Keratinocyte (primary cell): ENCODE results near the gene USP46. TPM values are rescaled to one million over a fixed set of nuclear protein-coding genes. Genes with fewer than 3 reads are reported as not detected.

Source experiments
- DNase-seq: peaks from one replicate; pipeline ENCODE4 v3.0.0-alpha.2; 2011; ENCODE audit warnings: low read depth, missing footprints, low spot score
- FAIRE-seq: peaks from 2 replicates; lab custom pipeline; 2011; peaks lifted over from hg19 to GRCh38; lab: Jason Lieb, UNC
- H2AFZ ChIP-seq: 2 replicates; pipeline ENCODE4 v1.6.0; 2012; ENCODE audit warnings: low read length, control low read depth, inconsistent platforms; ENCODE audit not compliant: control insufficient read depth
- H3K27ac ChIP-seq: 2 replicates; pipeline ENCODE4 v1.5.1; 2011; ENCODE audit warnings: low read length; ENCODE audit not compliant: control insufficient read depth, insufficient read depth
- H3K27me3 ChIP-seq: 3 replicates; pipeline ENCODE4 v1.6.0; 2011; ENCODE audit warnings: low read length; ENCODE audit not compliant: control insufficient read depth, insufficient read depth; ENCODE audit errors: extremely low read depth
- H3K36me3 ChIP-seq, 2 experiments: 2 replicates in 1 of 2; 3 replicates in 1 of 2; pipeline ENCODE4 v1.5.1; 2011; ENCODE audit warnings: low read length in 2 of 2, mild to moderate bottlenecking in 1 of 2; ENCODE audit not compliant: control insufficient read depth in 2 of 2, insufficient read depth in 2 of 2; ENCODE audit errors: extremely low read depth in 1 of 2
- H3K4me1 ChIP-seq: 3 replicates; pipeline ENCODE4 v1.5.1; 2011; ENCODE audit warnings: low read length; ENCODE audit not compliant: control insufficient read depth, insufficient read depth; ENCODE audit errors: extremely low read depth
- H3K4me2 ChIP-seq: 3 replicates; pipeline ENCODE4 v1.6.0; 2011; ENCODE audit warnings: low read depth, low read length; ENCODE audit not compliant: control insufficient read depth, insufficient read depth; ENCODE audit errors: extremely low read depth
- H3K4me3 ChIP-seq, 3 experiments: fragments of 200-600 bp in 1 of 3; sonication (generic) in 1 of 3; 2 replicates in 2 of 3; 3 replicates in 1 of 3; pipeline ENCODE4 v1.5.1; 2011 to 2016; ENCODE audit warnings: low read length in 3 of 3, mild to moderate bottlenecking in 3 of 3, control low read depth in 2 of 3, inconsistent platforms in 1 of 3, low read depth in 1 of 3, mixed read lengths in 1 of 3, mixed run types in 1 of 3, moderate library complexity in 1 of 3; ENCODE audit not compliant: control insufficient read depth in 2 of 3, insufficient read depth in 2 of 3; ENCODE audit errors: extremely low read depth in 1 of 3
- H3K79me2 ChIP-seq: 2 replicates; pipeline ENCODE4 v1.6.0; 2012; ENCODE audit warnings: low read length; ENCODE audit not compliant: control insufficient read depth, insufficient read depth
- H3K9ac ChIP-seq: 3 replicates; pipeline ENCODE4 v1.6.0; 2011; ENCODE audit warnings: low read length; ENCODE audit not compliant: control insufficient read depth, insufficient read depth; ENCODE audit errors: extremely low read depth
- H3K9me1 ChIP-seq: 3 replicates; pipeline ENCODE4 v1.6.0; 2011; ENCODE audit warnings: low read length; ENCODE audit not compliant: control insufficient read depth, insufficient read depth; ENCODE audit errors: extremely low read depth
- H3K9me3 ChIP-seq: 2 replicates; pipeline ENCODE4 v1.5.1; 2012; ENCODE audit warnings: low read depth, low read length; ENCODE audit not compliant: control insufficient read depth
- H4K20me1 ChIP-seq: 3 replicates; pipeline ENCODE4 v1.6.0; 2011; ENCODE audit warnings: low read length; ENCODE audit not compliant: control insufficient read depth, insufficient read depth; ENCODE audit errors: extremely low read depth
- EZH2 ChIP-seq: IDR thresholded peaks from one replicate; pipeline ENCODE4 v1.6.1; 2012; ENCODE audit warnings: inconsistent platforms, mild to moderate bottlenecking, low read length, moderate library complexity
- dilution Hi-C: fragments of 300-500 bp; cut with MboI; formaldehyde crosslinking; loops from one replicate; pipeline ENCODE4 v1.7.0; 2020; ENCODE audit warnings: low sequenced_read_pairs; ENCODE audit not compliant: extremely low pct_ligation_motif_present
- polyA minus RNA-seq, 3 experiments: library from RNA; depleted of rRNA, polyadenylated mRNA; stranded (reverse); fragments of >200 nt; gene quantifications; 1 replicate in 1 of 3; 2 replicates in 1 of 3; 3 replicates in 1 of 3; pipeline ENCODE4 v1.2.3, GENCODE V29; 2011
- polyA plus RNA-seq, 5 experiments: library from polyadenylated mRNA; depleted of rRNA in 3 of 5; stranded (reverse) in 3 of 5; stranded (forward) in 1 of 5; unstranded in 1 of 5; fragments of >200 nt; gene quantifications; 1 replicate in 1 of 5; 2 replicates in 3 of 5; 3 replicates in 1 of 5; pipeline versions ENCODE4 v1.2.1 to v1.2.3, GENCODE V29; 2011 to 2012; ENCODE audit warnings: missing spikeins in 2 of 5, low read depth in 1 of 5, low replicate concordance in 1 of 5
- TF ChIP-seq, protein P1 (sequence below), 3 experiments: IDR thresholded peaks in 1 of 3; conservative IDR thresholded peaks in 1 of 3; optimal IDR thresholded peaks in 1 of 3; 2 replicates in 2 of 3; 3 replicates in 1 of 3; pipeline versions ENCODE3 to v1.5.1; 2011; ENCODE audit warnings: low read length in 3 of 3, mild to moderate bottlenecking in 3 of 3, moderate library complexity in 2 of 3, control low read depth in 1 of 3, inconsistent platforms in 1 of 3; ENCODE audit not compliant: insufficient read depth in 2 of 3; ENCODE audit errors: extremely low read depth in 1 of 3

The USP46 gene, protein sequence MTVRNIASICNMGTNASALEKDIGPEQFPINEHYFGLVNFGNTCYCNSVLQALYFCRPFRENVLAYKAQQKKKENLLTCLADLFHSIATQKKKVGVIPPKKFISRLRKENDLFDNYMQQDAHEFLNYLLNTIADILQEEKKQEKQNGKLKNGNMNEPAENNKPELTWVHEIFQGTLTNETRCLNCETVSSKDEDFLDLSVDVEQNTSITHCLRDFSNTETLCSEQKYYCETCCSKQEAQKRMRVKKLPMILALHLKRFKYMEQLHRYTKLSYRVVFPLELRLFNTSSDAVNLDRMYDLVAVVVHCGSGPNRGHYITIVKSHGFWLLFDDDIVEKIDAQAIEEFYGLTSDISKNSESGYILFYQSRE
- polyA plus RNA-seq = 13.7 to 20.4 TPM (median 14.4 TPM) in 3 replicates
- polyA plus RNA-seq (2011; ENCODE audit: low read depth) = 9.2 TPM
- 9.9 and 21.3 TPM in 2 replicates for polyA plus RNA-seq (2011; cell fraction: cytosol; rRNA removed)
- 8.8 and 13.4 TPM in 2 replicates for polyA plus RNA-seq (2011; cell fraction: nucleus; rRNA removed)
- 9.9 and 11.4 TPM in 2 replicates for polyA plus RNA-seq (2012; ENCODE audit: low replicate concordance)
- polyA minus RNA-seq = 10.7 to 29.0 TPM (median 21.7 TPM) in 3 replicates
- 11.7 TPM for polyA minus RNA-seq (2011; cell fraction: cytosol; rRNA and poly(A)+ RNA removed)
- 7.7 and 18.7 TPM in 2 replicates for polyA minus RNA-seq (2011; cell fraction: nucleus; rRNA and poly(A)+ RNA removed)

DNA sequence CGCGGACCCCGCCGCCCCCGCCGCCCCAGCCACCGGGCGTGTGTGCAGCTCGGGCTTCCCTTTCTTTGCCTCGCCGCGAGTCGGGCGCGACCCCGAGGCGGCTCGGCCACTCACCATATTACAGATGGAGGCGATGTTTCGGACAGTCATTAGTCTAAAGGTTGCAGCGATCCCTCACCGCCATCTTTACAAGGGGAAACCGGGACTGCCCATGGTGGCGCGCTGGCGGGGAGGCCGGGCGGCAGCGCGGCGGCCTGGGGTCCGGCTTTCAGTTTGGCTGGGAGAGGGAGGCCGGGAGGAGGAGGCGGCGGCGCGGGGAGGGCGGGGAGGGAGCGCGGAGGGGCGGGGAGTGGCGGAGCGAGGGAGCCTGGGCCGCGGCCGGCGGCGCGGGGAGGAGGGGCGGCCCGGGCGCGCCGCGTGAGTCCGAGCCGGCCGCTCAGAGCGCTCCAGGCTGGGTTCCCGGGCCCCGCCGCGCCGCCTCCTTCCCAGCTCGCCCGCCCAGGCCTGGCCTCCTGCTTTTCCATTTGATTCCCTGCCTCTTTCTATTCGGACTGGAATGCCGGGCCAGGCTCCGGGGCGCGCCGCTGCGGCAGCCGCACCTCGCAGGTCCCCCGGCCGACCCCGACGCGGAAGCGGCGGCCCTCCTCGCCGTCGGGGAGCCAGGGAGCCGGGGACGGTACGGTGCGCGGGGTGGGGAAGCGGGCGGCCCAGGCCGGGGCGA is at the start of gene USP46:
Gene USP46 (minus strand): TSS at position 301 of the 721 bp plus-strand sequence. CDS start 151 bp downstream, at position 150.
- H3K36me3 ChIP-seq = peaks cover 0 to 2% of the 10 kb centered on the region in 2 experiments
- FAIRE-seq (no peak), DNase-seq (no peak)
- peaks cover 16% of the 10 kb centered on the region for H3K4me1 ChIP-seq
- H4K20me1 ChIP-seq = no peaks in the 10 kb centered on the region
- H3K9me1 ChIP-seq = no peaks in the 10 kb centered on the region
- peaks cover 29% of the 10 kb centered on the region for H3K79me2 ChIP-seq
- H2AFZ ChIP-seq = peak within 1 kb of the TSS; percentile 88
- H3K4me2 ChIP-seq = peak within 1 kb of the TSS; percentile 92
- peak within 1 kb of the TSS; percentile 76 to 87 (median 81) for H3K4me3 ChIP-seq
- H3K9me3 ChIP-seq = no peaks in the 10 kb centered on the region
- peak within 1 kb of the TSS; percentile 70 for H3K27ac ChIP-seq
- no peaks in the 10 kb centered on the region for H3K27me3 ChIP-seq
- peak within 1 kb of the TSS; percentile 85 for H3K9ac ChIP-seq
- no peak for TF ChIP-seq EZH2
- TF ChIP-seq, protein P1, sequence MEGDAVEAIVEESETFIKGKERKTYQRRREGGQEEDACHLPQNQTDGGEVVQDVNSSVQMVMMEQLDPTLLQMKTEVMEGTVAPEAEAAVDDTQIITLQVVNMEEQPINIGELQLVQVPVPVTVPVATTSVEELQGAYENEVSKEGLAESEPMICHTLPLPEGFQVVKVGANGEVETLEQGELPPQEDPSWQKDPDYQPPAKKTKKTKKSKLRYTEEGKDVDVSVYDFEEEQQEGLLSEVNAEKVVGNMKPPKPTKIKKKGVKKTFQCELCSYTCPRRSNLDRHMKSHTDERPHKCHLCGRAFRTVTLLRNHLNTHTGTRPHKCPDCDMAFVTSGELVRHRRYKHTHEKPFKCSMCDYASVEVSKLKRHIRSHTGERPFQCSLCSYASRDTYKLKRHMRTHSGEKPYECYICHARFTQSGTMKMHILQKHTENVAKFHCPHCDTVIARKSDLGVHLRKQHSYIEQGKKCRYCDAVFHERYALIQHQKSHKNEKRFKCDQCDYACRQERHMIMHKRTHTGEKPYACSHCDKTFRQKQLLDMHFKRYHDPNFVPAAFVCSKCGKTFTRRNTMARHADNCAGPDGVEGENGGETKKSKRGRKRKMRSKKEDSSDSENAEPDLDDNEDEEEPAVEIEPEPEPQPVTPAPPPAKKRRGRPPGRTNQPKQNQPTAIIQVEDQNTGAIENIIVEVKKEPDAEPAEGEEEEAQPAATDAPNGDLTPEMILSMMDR (optimal IDR thresholded peaks at IDR 0.05 in 1 of 3, IDR thresholded peaks at IDR 0.05 in 1 of 3, conservative IDR thresholded peaks at IDR 0.05 in 1 of 3; ENCODE audit: extremely low read depth in 1 of 3, insufficient read depth in 2 of 3, low read length in 3 of 3) = no peak
- dilution Hi-C loops = no loop called here

DNA sequence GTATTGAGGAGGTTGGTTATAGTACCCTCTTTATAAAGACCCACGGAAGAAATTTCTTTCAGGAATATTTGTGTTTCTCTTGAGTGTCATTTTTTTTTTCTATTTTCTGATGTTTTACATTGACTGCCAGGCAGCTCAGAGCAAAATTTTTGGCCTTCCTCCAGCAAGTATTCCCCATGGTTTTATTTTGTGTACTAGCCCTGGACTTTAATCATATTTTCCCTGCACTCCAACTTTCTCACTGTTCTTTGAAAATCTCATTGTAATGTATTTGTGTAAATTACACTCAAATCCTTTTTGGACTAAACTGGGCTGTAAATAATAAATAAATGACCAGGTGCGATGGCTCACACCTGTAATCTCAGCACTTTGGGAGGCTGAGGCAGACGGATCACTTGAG is 45.6 kb upstream of the USP46 start:
- Histone ChIP-seq H3K36me3 (no peaks in the 10 kb centered on the region), H3K27me3 (no peaks in the 10 kb centered on the region), H2AFZ (no peak overlapping the region), H3K27ac (no peak overlapping the region), H3K9me3 (no peaks in the 10 kb centered on the region), H3K9ac (no peak overlapping the region), H3K4me2 (no peak overlapping the region), H3K9me1 (no peaks in the 10 kb centered on the region), H3K4me3 (no peak overlapping the region), H3K4me1 (no peaks in the 10 kb centered on the region), H4K20me1 (no peaks in the 10 kb centered on the region), H3K79me2 (no peaks in the 10 kb centered on the region)
- dilution Hi-C loops = no loop called here
- FAIRE-seq (no peak), DNase-seq (no peak)
- no peak for TF ChIP-seq EZH2
- TF ChIP-seq, protein P1 (optimal IDR thresholded peaks at IDR 0.05 in 1 of 3, IDR thresholded peaks at IDR 0.05 in 1 of 3, conservative IDR thresholded peaks at IDR 0.05 in 1 of 3; ENCODE audit: extremely low read depth in 1 of 3, insufficient read depth in 2 of 3, low read length in 3 of 3) = no peak
